Measurements from ENCODE around the gene RYR3.

The RYR3 gene

DNA sequence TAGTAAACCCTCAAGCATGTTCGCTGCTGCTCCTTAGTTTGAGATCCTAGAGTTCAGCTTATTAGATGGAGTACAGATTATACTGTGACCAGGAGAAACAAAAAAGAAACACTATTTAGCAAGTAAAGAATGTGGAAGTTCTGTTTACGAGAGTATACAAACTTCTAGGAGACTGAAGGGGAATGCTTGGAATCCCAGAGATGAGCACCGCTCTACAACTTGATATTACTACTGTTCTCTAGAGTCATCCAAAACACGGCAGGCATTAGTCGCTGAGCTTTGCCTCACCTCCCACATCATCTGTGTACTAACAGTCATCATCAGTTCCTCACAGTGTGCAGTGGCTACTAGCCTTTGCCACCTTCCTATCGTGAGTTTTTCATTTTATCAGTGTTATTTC lies 536.1 kb downstream of the RYR3 start:
- DNase-seq = peak; percentile 7

DNA sequence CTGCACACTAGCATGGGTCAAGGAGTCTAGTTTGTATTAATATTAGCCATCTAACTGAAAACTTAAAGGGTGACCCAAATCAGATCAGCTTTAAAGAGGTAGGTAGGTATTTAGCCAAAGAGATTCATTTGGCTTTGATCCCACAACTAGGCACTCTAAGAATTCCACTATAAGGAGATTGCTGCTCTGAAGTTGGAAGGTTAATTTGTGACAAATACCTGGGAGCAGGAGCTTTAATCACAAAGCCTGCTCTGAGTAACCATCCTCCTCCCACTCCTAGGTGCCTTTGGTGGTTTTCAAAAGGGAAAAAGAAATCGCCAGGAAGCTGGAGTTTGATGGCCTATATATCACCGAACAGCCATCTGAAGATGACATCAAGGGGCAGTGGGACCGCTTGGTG lies 537.2 kb downstream of the RYR3 start:
- no peak for DNase-seq

DNA sequence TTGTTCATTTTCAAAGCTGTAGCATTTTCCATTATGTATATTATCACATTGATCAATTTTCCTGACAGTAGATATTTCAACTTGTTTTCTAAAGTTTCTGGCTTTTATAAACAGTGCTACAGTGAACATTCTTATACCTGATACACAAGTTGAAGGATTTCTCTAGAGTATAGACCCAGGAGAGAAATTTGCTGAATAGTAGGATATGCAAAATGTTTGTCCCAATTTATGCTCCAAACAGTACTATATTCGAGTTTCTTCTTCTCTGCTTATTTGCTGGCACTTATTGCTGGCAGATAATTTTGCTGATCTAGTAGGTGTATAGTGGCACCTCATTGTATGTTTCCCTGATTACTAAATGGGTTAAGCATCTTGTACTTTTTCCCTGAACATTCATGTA lies 540.3 kb downstream of the RYR3 start:
- no peak for DNase-seq

DNA sequence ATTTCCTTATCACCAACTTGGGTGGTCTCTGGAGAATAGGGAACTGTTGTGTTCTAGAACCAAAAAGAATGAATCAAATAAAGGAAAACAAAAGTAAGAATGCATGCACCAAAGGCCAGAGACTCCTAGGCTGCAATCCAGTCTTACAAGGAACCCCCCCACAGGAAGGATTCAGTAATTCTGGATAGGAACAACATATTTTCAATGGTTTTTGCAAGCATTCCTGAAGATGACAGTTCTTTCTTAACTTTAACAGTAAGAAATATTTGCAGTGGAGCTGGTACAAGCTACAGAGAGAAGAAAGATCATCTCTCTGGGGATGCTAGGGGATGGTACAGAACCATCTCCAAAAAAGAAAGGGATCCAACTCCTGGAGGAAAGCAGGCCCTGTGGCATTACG lies 541.3 kb downstream of the RYR3 start:
- DNase-seq = peak; percentile 6

DNA sequence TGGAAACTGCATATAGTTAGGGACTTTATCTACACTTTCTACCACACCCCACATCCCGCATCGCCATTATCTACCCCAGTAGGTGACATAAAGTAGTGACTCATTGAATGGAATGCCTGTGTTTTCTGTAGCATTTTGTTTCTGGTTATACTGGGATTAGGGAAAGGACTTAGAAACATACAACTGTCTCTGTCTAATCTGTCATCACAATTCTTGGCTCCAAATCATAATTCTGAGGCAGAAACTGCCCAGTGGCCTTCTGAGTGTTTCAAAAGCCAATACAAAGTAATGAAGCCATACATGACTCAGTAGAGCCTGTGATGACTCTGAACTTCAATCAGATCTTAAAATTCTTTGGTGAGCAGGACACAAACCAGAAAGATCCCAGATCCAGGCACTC lies 541.8 kb downstream of the RYR3 start:
- peak; percentile 75 for DNase-seq

DNA sequence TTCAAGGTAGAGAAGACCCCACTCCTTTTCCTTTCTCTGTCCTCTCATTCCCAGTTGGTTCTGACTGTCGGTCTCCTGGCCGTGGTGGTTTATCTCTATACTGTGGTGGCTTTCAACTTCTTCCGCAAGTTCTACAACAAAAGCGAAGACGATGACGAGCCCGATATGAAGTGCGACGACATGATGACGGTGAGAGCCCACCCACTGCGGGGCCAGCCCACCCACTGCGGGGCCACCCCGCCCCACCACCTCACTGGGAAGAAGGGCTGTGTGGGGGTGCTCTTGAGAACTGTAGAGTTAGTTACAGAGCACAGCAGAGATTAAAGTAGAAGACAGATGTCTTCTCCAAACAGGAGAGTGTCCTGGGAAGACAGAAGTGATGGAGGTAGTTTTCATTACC lies 547.0 kb downstream of the RYR3 start:
- no peak for DNase-seq

DNA sequence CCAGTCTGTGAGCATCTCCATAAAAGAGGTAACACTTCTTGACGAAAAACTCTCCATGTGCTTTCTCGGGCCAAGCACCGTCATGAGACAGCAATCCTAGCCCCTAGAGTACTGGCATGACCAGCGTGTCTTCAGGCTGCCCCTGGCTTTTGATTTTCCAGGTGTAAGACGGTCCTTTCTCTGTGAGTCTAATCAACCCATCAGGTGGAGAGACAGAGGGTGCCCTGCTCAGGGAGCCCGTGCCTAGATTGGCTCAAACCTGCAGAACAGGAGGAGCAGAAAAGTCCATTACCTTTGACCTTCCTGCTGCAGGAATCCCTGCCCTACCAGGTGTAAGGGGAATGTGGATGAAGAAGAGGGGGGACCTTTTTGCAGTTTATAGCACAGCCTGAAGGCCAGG lies 548.1 kb downstream of the RYR3 start:
- DNase-seq = no peak

DNA sequence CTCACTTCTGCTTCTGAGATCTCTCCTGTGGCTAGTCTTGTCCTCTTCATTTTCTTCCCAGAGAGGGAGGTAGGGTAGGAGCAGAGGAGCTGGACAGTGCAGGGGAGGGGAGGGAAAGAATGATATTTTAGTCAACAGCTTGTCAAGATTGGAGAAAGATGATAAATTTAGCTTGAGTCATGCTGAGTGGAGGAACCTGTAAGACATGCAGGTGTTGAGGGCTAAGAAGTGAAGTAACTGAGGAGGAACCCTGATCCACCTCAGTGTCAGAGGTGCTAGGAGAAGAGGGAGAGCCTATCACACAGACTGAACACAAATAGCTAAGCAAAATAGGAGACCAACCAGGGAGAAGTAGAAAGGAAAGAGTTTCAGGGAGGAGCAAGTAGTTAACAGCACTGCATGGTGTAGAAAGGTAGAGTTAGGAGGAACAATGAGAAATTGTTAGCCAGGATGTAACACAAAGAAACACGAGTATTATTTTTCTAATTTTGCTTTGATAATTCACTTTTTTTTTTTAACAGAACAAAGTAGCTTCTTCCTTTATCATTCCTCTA lies 549.3 kb downstream of the RYR3 start:
- DNase-seq = no peak

DNA sequence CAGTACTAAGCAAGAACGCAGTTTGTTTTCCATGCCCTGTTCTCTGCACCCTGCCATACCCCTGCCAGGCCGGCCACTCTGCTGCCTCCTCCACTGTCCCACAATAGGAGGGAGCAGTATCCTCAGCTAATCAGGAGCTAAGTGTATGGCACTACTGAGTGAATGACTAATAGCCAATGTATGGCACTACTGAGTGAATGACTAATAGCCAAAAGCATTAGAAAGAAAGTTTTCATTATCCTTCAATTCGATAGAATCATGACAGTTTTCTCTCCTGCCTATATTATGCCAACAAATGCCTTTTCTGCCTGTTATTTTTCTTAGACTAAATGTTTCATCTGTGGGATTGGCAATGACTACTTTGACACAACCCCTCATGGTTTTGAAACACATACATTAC lies 550.0 kb downstream of the RYR3 start:
- peak; percentile 78 for DNase-seq

DNA sequence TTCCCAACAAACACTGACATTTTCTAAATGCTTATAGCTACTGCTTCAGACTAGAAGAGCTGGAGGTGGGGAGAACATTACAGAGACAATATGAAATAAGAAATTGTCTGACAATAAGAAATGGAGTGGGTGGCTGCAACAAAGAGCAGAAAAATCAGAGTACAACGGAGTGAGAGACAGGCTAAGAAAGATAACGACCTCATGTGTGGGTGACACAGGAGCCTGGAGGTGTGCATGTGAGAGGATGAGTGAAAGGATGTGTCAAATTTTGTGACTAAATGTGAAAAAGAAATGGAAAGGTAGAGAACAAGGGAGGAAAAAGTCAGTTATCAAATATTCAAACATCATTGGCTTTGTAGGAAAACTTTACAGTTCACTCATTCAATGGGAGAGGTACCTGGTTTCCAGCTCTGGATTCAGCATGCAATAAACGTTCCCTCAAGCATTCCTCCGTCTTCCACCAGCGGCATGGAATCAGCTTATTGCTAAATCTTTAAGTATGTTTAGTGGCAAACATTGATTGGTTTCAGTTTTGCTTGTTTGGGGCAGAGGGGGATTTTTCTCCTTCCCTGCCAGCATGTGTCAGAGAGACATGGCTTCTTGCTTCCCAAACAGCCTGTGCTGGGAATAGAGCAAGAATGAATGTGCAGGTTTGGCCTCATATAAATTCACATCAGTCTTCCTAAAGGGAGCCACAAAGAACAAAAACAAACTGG lies 553.8 kb downstream of the RYR3 start:
- DNase-seq = no peak

DNA sequence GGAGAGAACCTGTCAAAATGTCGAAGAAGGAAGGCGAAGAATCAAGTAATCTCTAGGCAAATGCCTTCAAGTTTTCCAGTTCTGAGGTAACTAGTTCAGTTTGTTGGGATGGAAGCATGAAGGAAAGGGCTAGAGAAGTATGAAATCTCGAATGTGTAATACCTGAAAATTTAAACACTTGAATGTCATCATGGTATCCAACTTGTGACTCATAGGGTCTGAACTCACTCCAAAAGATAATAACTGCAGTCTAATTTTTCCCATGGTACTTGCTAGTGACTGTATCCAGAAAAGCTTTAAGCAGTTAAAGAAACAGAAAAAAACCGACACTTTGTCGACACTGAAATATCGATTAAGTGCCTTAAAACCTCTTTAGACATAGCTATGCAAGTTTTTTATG lies 554.6 kb downstream of the RYR3 start:
- peak; percentile 26 for DNase-seq

DNA sequence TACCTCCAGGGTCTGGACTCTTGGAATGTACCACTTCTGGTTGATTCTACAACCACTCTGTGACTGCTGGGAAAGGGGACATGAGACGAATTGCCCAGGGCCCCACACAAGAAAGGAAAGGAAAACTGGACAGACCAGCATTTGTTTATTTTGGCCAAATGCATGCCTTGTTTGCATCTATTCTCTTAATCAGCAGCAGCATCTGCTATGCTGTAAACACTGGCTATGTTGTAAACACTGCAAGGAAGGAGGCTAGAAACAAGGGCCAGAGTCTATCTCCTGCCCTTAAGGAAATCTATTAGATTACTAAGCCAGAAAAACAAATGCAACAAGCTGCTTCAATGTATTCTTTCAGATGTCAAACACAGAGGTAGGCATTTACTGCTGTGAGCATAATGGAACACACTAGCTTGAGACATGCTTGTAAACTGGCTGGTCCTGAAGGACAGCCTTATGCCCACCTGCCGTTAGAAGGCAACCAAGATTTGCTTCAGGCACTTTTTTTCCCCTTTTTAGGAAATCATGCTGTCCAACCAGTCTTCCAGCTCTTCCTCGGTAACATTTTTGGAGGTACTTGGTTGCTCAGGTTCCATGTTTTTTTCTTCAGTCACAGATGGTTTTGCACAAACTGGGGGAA lies 555.5 kb downstream of the RYR3 start:
- DNase-seq = no peak

DNA sequence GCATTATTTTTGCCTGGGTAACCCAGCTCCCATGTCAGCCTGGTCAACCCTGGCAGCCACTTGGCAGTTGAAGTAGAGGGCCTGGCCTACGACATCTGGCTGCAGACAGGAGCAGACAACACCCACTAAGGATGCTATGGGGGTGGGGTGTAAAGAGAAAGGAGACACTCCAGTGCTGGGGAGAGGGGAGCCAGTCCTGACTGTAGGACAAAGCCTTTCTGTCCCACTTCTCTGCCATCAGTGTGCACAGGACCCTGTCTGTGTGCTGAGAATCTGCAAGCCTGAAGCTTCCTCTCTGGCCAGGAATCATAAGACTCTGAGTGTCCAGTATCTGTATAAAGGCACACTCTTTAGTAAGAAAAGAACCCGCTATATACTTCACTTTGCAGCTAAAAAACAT lies 561.2 kb downstream of the RYR3 start:
- DNase-seq = no peak

DNA sequence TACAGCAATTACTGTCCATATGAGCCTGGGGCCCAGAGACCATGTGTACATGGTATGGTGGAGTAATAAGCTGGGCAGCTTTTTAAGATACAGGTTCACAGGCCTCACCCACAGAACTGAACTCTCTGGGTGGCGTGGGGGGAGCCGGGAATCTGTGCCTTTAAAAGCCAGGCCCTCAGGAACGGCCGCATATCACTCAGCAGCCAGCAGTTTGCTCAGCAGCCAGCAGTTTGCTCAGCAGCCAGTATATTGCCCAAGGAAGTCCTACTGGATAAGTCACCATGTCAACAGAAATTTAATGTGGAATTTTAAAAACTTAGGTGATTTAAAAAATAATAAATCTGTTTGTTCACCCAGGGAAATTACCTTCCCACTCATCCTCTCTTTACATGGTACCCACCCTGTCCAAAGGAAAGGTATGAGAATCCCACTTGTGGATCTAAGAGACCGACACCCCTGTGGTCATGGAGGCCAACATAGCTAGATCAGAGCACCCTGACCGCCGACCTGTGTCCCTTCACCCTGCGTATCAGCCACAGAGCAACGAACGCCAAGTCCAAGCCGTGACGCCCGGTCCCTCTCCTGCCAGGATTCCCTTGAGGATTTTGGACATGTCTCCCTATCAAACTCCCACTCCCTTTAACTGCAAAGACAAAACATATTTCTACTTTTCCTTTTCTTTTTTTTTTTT lies 561.8 kb downstream of the RYR3 start:
- DNase-seq = no peak

DNA sequence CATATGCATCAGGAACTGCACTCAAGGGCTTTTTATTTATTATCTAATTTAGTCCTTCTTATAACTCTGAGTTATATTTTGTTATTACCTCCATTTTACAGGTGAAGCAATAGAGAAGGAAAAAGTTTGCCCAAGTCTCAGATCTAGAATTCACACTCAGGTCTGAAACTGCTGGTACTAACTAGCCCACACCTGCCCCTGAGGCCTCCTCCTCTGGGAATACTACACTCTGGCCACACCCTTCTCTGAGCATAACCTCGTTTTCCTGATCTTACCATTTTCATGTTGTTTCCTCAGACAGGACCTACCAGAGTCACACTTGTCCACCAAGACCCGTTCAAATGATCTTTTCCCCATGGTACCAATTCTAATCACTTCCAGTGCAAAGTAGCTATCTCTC lies 563.4 kb downstream of the RYR3 start:
- DNase-seq = no peak

DNA sequence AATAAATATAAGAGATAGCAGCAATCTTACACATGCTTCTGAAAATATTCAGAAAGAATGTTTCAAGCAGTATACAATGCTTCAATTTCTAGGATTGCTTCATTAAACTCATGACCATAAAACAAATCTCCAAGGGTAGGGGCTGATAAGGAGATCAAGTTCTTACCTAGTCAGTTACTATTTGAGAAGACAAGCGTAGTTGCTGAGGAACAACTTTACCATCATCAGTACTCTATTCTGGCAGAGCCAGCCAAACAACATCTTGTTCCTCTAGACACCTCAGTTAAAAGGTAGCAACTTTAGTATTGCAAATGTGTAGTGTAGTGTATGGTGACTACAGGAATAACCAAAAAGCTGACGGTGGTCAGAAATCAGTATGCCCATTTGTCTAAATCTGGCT lies 572.2 kb downstream of the RYR3 start:
- DNase-seq = no peak

DNA sequence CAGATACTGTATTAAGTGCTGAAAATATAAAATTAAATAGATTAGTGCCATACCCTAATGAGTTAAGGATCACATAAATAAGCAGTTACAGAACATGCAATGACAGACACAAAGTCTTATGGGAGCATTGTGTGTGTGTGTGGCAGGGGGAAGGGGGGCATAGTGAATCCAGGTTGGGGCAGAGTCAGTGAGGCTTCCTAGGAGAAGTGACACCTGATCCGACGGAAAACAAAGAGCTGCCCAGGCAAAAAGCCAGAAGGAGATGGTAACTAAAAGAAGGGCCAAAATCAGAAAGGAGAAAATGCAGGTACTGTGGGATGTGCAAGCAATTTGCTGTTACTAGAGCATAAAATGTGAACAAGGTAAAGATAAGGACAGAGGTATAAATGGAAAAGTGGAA lies 577.4 kb downstream of the RYR3 start:
- DNase-seq = no peak

DNA sequence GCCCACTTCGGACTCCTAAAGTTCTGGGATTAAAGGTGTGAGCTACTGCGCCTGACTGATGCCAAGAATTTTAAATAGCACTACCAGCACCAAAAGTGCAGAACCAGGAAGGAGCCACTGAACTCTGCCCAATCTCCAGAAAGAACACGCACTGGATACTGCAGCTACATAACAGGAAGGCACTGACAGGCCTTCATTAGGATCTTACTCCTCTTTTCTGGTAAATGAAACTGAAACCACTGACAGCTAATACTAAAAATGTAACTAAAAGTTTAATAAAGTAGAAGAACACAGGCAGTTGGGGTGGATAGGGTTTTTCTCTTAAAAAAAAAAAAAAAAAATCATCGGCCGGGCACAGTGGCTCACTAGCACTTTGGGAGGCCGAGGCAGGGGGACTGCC lies 583.4 kb downstream of the RYR3 start:
- no peak for DNase-seq

DNA sequence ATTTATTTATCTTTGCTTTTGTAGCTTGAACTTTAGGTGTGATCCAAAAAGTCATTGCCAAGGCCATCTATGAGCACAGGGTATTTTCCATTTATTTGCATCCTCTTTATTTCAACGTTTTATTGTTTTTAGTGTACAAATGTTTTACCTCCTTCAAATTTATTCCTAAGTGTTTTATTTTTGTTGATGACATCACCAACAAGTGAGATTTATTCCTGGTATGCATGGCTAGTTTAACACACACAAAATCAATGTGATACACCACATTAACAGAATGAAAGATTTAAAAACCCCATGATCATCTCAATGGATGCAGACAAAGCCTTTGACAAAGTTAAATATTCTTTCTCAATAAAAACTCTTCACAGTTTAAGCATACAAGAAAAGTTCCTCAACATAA lies 591.3 kb downstream of the RYR3 start:
- no peak for DNase-seq

DNA sequence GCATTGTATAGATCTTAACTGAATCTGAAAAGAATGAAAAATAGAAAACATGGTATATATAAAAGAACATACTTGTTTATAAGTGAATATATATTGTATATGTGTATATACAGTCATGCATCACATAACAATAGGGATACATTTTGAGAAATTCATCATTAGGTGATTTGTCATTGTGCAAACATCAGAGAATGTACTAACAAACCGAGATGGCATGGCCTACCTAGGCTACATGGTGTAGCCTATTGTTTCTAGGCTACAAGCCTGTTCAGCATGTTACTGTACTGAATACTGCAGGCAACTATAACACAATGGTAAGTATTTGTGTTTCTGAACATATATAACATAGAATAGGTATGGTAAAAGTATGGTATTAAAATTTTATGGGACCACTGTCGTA lies 592.9 kb downstream of the RYR3 start:
- DNase-seq = no peak

DNA sequence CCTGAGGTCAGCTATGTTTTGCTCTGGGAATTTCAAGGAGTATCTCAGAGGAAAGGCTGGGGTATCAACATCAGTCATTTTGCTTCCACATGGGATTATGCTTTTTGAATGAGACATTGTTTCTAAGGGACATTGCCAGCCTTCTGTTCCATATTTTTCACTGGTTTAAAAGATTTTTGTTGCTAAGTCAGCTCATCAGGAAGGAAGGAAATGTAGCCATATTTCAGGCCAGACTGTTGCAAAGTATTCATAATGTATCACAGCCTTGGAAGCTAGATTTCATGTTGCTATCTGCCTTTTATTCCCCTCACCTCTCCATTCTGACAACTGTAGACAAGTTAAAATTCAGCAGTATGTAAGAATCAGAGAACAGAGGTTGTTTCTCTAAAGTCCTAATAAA lies 596.6 kb downstream of the RYR3 start:
- DNase-seq = no peak

DNA sequence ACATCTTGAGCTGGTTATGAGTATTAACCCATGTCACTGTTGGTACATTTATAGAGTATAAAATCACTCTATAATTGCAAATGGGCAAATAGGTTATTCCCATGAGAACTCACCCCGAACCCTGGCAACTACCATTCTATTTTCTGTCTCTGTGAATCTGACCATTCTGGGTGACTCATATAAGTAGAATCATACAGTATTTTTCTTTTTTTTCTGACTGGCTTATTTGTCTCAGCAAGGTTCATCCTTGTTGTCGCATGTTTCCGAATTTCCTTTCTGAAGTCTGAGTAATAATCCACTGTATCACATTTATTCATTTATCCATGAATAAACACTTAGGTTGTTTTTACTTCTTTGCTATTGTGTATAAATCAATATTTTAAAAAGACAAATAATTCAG lies 597.6 kb downstream of the RYR3 start:
- DNase-seq = peak; percentile 15

DNA sequence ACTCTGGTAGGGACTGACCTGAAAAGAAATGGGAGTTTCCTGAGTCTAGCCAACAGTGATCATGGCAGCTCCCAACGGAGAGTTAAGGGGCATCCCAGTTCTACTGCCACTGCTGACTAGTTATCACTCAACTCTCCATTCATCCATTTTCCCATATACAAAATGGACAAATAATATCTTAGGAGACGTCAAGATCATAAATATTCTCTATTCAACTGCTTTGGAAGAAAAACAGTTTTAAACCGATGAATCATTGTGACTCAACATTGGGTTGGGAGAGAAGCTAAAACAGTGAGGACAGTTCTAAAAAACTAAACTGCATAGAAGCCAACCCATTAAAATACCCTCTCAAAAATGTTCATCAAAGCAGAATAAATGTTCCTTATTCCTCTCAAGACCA lies 600.0 kb downstream of the RYR3 start:
- peak; percentile 53 for DNase-seq

DNA sequence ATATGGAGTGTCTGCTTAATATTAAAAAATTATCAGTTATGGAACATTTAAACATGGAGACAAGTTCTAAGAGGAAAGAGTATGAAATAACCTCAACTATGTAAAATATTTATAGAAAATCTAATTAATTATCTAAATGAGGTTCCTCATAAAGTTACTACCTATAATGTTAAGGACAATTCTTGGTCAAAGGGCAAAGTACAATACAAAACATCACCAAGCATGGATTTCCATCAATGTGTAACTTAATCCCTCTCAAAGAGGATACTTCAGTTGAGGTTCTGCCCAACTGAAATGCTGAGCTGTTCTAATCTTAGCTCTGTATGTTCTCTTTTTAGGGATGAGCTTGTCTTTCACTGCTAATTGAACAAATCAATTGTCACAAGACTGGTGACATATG lies 601.6 kb downstream of the RYR3 start:
- DNase-seq = no peak
